NOMO-1 treated with DMSO at 0.1 percent for 48 hours (cell line): ENCODE data around the gene NRARP.
"Not testable (repeated sequence)": the region's sequence is repeated elsewhere in the genome, so short reads cannot be mapped to it uniquely, and the experiment has no call there.

Source experiments
- DNase-seq: peaks from one replicate; lab custom pipeline; 2025; ENCODE audit not compliant: unreplicated experiment; lab: John Stamatoyannopoulos, UW

NRARP gene, protein sequence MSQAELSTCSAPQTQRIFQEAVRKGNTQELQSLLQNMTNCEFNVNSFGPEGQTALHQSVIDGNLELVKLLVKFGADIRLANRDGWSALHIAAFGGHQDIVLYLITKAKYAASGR

DNA sequence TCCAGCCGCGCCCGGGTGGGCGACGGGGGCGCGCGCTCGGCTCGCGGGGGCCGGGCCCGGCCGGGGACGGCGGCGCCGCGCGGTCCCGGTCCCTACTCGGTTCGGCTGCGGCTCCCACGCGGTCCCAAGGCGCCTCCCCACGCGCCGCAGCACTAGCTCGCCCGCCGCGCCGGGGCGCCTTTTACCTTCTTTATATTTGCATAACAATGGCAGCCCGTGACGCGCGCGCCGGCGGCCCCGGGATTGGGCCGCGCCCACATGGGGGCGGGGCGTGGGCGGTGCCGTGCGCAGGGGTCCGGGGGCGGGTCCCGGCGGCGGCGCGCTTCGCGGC lies at the start of gene NRARP:
TSS of gene NRARP (minus strand) at position 154 of the 331 bp plus-strand sequence. CDS start 343 bp downstream, outside the sequence.
- DNase-seq: peak; percentile 86

DNA sequence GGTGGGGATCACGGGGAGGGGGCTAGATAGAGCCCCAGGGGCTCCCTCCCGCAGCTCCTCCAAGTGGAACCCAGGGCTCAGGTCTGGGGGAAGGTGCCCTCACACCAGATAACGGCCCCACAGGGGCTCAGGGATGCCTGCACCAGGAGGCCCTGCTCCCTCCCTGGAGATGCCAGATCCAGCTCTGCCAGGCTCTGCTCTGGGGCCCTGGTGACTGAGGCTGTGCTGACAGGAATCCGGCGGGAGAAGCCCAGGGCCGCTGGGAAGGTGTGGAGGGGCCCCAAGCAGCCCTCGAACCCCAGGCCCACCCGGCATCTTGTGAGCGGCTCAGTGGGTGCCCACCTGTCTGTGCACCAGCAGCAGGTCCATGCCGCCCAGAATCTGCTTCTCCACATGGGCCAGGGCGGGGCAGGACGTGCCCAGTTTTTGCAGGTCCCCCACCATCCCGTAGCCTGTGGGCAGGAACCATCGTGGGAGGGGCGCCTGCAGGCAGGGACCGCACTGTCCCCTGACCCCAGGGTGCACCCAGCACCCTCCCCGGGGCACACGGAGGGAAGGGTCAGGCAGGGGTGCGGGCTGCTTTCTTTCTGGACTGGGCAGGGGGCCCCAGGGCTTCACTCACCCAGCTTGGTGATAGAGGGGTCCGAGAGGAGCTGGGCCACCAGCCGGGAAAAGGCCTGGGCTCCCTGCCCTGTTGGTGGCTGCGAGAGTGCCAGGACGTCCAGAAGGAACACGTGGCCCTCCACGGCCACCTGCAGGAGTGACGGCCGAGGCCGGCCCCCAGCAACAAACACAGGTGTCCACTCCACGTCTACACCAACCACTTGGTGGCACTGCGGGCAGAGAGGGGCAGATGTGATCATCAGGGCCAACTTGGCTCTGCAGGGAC lies 48.9 kb upstream of the NRARP start:
- no peak for DNase-seq

DNA sequence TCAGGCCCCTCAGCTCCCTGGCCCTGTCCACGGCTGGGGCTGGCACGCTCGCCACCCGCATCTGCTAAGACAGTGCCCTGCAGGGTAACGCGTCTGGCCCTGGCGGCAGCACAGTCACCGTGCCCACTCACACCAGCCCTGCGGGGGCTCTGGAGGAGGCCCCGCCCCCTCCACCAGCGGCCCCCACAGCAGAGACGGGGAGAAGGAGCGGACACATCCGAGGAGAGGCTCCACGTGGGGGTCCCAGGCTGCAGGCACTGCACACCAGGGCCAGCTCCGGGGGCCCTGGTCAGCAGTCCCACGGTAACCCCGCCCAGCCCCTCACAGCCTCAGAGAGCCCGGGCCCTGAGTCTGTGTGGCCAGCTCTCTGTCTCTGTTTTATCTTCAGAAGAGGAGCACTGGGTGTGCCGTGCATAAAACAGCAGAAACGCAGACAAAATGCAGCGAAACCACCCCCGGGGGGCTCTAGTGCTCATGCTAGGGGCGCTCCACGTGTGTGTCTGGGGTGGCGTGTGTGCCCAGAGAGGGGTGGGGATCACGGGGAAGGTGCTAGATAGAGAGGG lies 47.5 kb upstream of the NRARP start:
- DNase-seq: no peak

DNA sequence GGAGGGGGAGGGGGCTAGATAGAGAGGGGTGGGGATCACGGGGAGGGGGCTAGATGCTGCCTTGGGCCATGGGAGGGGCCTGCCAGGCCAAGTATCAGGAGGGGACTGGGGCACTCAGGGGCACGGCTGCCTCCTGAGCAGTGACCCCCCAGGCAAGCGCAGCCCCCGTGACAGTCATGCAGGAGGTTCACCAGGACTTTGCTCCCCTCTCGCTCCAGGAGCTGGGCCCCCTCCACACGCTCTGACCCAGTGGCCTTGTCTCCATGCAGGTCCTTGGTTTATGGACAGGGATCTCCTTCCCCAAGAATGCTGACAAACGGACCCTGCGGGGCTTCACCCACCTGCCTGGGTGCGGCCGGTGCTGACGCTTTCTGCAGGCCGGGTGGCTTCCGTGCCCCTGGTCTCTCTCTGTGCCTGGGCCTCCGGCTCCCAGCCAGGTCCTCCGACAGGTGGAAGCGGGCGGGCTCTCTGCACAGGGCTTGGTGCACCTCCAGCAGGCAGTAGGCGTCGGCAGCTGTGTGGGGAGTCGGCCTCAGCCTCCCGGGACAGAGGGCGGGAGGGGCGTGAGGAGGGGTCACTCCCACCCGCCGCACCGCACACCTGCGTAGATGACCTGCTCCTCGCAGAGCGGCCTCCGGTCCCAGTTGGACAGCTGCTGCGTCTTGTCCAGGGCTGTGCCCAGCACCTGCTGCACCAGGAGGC lies 46.8 kb upstream of the NRARP start:
- DNase-seq: no peak

DNA sequence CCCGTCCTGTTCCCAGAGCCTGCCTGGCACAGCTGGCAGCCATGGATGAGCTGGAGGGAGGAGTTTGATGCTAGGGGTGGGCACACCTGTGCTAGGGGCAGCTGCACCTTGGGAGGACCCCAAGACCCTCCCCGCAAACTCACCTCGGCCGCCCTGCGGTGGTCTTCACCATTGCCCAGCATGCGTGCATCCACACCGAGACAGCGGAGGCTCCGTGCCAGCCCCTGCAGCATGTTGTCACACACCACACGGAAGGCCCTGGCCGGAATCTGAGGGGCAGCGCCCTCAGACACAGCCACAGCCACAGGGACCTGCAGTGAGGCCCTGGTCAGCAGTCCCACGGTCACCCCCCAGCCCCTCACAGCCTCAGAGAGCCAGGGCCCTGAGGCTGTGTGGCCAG lies 45.9 kb upstream of the NRARP start:
- no peak for DNase-seq

DNA sequence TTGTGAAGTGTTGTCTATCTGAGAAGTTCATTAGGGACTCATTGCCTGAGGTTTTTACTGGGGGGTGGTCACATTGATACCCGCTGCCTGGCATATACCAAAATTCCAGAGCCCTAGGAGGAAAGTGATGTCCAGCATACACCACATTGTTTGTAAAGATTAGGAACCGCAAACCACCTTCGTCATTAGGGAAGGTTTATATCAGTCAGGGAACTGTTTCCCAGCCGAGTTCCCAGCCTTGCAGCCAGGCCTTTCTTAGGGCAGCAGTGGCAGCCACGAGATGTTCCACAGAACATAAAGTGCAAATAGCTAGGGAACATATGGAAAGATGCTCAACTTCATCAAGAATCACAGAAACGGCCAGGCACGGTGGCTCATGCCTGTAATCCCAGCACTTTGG lies 40.4 kb upstream of the NRARP start:
- no peak for DNase-seq

DNA sequence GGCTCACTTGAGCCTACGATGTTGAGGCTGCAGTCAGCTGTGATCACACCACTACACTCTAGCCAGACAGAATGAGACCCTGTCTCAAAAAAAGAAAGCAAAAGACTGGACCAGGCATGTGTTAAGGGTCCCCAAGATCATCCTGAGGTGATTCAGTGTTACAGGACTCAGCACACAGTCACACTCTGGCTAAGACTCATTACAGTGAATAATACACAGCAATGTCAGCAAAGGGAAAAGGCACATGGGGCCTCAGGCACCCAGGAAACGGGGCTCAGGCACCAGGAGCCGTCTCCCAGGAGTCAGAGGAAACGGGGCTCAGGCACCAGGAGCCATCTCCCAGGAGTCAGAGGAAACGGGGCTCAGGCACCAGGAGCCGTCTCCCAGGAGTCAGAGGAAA lies 39.2 kb upstream of the NRARP start:
- no peak for DNase-seq

DNA sequence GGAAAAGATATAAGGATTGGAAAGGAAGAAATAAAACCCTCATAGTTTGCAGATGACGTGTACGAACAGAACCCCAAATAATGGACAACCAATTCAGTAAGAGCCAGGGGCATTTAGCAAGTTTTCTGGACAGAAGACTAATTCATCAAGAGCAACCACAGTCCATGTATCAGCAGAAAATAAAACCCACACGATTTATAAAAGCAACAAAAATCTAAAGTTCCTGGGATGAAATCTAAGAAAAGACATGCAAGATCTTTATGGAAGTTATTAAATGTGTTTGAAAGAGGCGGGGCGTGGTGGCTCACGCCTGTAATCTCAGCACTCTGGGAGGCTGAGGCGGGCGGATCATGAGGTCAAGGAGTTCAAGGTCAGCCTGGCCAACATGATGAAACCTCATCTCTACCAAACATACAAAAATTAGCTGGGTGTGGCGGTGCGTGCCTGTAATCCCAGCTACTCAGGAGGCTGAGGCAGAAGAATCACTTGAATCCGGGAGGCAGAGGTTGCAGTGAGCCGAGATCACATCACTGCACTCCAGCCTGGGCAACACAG lies 37.9 kb upstream of the NRARP start:
- DNase-seq: not testable (repeated sequence)

DNA sequence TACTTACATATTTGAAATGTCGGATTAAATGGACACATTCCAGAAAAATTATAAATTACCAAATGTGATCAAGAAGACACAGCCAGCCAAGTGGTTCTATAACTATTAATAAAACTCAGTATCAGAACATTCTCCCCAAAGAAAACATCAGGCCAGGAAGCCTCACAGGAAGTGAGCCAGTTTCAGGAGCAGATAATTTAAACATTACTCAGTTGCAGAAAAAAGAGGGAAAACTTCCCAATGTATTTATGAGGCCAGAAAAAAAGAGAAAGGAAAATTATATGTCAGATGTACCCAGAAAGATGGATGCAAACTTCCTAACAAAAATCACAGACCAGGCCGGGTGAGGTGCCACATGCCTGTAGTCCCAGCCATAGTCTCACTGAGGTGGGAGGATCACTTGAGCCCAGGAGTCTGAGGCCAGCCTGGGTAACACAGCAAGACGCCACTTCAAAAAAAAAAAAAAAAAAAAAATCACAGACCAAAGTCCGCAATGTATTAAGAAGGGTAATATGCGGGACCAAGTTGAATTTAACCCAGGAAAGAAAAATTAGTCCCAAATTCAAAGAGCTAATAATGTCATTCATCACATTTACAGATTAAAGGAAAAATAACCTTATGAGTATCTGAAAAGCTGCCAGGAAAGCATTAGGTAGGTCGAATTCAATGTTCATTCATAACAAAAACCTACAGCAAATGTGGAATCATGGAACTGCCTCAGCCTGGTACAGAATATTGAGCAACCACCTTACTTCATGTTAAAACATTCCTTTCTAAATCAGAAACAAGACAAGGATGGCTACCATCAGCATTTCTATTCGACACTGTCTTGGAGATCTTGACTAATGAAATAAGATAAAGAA lies 37.2 kb upstream of the NRARP start:
- no peak for DNase-seq

DNA sequence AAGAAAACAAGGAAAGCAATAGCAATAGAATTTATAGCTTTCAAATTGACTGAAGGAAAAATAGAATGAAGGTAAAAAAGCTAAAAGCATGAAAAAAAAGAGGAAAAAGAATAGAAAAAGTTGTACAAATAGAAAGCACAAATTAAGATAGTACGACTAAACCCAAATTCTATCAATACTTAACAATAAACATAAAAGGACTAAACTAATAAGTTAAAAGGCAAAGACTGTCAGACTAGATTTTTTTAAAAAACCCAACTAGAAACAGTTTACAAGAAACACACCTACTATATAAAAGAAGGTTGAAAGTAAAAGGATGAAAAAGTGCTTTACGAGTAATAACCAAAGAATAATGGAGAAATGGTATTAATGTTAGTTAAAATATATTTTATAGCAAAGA lies 34.7 kb upstream of the NRARP start:
- no peak for DNase-seq

DNA sequence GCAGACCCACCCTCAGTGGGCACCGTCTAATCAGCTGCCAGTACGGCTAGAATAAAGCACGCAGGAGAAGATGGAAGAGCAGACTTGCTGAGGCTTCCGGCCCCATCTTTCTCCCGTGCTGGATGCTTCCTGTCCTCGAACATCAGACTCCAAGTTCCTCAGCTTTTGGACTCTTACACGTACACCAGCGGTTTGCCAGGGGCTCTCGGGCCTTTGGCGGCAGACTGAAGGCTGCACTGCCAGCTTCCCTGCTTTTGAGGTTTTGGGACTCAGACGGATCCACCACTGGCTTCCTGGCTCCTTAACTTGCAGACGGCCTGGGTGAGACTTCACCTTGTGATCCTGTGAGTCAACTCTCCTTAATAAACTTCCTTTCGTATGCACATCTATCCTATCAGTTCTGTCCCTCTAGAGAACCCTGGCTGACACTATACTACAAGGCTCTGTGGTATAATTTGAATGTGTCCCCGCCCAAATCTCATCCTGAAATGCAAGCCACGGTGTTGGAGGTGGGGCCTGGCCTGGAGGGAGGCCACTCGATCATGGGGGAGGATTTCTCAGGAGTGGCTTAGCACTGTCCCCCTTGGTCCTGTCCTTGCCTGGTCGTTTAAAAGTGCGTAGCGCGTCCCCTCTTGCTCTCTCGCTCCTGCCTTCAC lies 31.1 kb upstream of the NRARP start:
- DNase-seq: no peak

DNA sequence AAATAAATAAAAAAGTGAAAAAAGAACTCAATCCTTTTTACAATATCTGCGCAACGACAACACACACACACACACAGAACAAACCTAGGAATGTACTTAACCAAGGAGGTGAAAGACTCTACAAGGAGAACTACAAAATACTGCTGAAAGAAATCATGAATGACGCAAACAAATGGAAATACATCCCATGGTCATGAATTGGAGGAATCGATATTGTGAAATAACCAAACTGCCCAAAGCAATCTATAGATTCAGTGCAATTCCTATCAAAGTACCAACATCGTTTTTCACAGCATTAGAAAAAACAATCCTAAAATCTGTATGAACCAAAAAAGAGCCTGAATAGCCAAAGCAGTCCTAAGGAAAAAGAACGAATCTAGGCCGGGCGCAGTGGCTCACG lies 29.9 kb upstream of the NRARP start:
- DNase-seq: no peak

DNA sequence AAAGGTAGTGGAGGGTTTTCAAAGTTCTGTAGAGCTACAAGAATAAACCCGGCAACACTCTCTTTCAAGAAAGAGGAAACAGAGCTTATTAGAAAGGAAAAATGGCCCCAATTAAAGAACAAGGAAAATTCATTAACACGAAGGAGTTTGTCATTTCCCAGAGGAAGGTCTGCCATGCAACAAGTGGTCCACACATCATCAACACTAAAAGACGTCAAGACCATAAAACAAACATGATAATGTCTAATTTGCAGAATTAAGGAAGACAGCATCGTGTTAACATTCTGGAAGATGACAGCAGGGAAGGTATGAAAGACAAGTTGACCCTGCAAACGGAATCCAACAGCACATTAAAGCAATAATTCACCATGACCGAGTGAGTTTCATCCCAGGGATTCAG lies 28.6 kb upstream of the NRARP start:
- DNase-seq: no peak

DNA sequence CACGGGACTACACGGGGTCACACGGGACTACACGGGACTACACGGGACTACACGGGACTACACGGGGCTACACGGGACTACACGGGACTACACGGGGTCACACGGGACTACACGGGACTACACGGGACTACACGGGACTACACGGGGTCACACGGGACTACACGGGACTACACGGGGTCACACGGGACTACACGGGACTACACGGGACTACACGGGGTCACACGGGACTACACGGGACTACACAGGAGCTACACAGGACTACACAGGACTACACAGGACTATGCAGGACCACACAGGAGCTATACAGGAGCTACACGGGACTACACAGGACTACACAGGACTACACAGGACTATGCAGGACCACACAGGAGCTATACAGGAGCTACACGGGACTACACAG lies 27.5 kb upstream of the NRARP start:
- not testable (repeated sequence) for DNase-seq

DNA sequence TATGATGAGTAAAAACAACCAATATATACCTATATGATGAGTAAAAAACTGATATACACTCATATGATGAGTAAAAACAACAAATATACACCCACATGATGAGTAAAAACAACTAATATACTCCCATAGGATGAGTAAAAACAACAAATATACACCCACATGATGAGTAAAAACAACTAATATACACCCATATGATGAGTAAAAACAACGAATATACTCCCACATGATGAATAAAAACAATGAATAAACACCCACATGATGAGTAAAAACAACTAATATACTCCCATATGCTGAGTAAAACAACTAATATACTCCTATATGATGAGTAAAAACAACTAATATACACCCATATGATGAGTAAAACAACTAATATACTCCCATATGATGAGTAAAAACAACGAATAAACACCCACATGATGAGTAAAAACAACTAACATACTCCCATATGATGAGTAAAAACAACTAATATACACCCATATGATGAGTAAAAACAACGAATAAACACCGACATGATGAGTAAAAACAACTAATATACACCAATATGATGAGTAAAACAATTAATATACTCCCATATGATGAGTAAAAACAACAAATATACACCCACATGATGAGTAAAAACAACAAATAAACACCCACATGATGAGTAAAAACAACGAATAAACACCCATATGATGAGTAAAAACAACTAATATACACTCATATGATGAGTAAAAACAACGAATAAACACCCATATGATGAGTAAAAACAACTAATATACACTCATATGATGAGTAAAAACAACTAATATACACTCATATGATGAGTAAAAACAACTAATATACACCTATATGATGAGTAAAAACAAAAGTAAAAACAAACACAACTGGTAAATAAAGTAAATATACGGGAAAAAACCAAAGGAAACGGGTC lies 25.8 kb upstream of the NRARP start:
- not testable (repeated sequence) for DNase-seq

DNA sequence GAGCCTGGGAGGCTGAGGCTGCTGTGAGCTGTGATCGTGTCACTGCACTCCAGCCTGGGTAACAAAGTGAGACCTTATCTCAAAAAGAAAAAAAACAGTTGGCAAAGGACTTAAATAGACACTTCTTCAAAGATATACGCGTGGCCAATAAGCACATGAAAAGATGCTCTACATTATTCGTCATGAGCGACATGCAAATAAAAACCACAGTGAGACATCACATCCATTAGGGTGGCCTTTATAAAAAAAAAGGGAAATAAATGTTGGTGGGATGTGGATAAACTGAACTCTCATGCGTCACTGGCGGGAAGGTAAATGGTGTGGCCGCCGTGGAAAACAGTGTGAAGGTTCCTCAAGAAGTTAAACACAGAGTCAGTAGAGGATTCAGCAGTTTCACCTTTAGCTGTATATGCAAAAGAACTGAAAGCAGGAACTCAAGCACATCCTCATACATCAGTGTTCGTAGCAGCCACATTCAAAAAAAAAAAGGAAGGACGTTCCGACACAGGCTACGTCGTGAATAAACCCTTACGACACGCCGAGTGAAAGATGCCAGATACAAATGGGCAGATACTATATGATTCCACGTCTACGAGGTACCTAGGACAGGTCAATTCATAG lies 24.5 kb upstream of the NRARP start:
- DNase-seq: no peak

DNA sequence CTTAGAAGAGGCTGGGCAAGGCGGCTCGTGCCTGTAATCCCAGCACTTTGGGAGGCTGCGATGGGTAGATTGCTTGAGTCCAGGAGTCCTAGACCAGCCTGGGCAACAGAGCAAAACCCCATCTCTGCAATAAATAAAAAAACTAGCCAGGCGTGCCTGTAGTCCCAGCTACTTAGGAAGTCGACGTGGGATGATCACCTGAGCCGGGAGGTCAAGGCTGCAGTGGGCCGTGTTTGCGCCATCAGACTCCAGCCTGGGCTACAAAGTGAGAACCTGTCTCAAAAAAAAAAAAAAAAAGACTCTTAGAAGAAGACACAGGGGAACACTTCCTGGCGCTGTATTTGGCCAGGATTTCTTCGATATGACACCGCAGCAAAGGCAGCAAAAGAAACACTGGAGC lies 23.7 kb upstream of the NRARP start:
- DNase-seq: no peak

DNA sequence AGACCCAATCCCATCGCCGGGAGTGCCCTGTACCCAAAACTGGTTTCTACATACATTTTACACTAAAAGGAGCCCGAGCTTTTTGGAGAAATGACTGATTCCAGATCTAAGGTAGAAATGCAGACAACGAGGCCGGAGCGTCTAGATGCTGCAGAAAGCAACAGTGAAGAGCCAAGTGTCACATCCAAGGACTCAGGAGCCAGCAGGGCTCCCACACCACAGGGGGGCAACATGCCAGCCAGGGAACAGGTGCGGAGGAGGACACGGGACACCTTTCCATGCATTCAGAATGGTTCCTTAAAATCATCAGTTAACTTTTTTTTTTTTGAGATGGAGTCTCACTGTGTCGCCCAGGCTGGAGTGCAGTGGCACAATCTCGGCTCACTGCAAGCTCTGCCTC lies 23.1 kb upstream of the NRARP start:
- no peak for DNase-seq
